GM06990 (cell line): ENCODE data around the gene AEBP1.

Source experiments
- DNase-seq: peaks from one replicate; pipeline ENCODE4 v3.0.0-alpha.2; 2011; ENCODE audit not compliant: insufficient read length; ENCODE audit errors: extremely low read depth
- H3K27me3 ChIP-seq: replicated peaks from 2 replicates; pipeline ENCODE4 v1.6.0; 2011; ENCODE audit warnings: low read length; ENCODE audit not compliant: control insufficient read depth, insufficient read depth
- H3K36me3 ChIP-seq: 2 replicates; pipeline ENCODE4 v1.5.1; 2011; ENCODE audit warnings: low read length; ENCODE audit not compliant: control insufficient read depth, insufficient read depth
- H3K4me3 ChIP-seq: replicated peaks from 2 replicates; pipeline ENCODE4 v1.5.1; 2011; ENCODE audit warnings: low read depth, mild to moderate bottlenecking, control low read depth, low read length
- CTCF ChIP-seq: IDR thresholded peaks from 2 replicates; pipeline ENCODE4 v1.5.1; 2011; ENCODE audit warnings: low read length, control low read depth, mild to moderate bottlenecking, inconsistent platforms; ENCODE audit not compliant: insufficient read depth, poor library complexity, severe bottlenecking

Gene AEBP1

GRCh38 chr7:44138698-44139097 is 34.6 kb downstream of the AEBP1 start:
- peak; percentile 4 for TF ChIP-seq CTCF
- Histone ChIP-seq H3K27me3 (no peaks in the 10 kb centered on the region), H3K4me3 (no peak overlapping the region), H3K36me3 (no peaks in the 10 kb centered on the region)
- DNase-seq: no peak

GRCh38 chr7:44139311-44140010 is 35.3 kb downstream of the AEBP1 start:
- no peak for DNase-seq
- no peak for TF ChIP-seq CTCF
- Histone ChIP-seq H3K4me3 (no peak overlapping the region), H3K36me3 (no peaks in the 10 kb centered on the region), H3K27me3 (no peaks in the 10 kb centered on the region)

- Histone ChIP-seq H3K27me3 (no peaks in the 10 kb centered on the region), H3K36me3 (no peaks in the 10 kb centered on the region), H3K4me3 (no peak overlapping the region)
- TF ChIP-seq CTCF: no peak
- DNase-seq: no peak
Observed at GRCh38 chr7:44140341-44140740, 36.2 kb downstream of the AEBP1 start.

GRCh38 chr7:44141221-44141850 is 37.2 kb downstream of the AEBP1 start, which contains the start of gene MYL7:
TSS of gene MYL7 (minus strand) at chr7:44141332. CDS start at chr7:44141305, 27 bp downstream.
- no peaks in the 10 kb centered on the region for H3K36me3 ChIP-seq
- H3K4me3 ChIP-seq: no peak within 1 kb of the TSS
- DNase-seq: no peak
- no peaks in the 10 kb centered on the region for H3K27me3 ChIP-seq
- TF ChIP-seq CTCF: no peak

GRCh38 chr7:44142028-44142427 is 37.9 kb downstream of the AEBP1 start:
- H3K27me3 ChIP-seq: no peaks in the 10 kb centered on the region
- no peak for DNase-seq
- H3K4me3 ChIP-seq: no peak overlapping the region

More at GRCh38 chr7:44142028-44142427, 37.9 kb downstream of the AEBP1 start:
- no peaks in the 10 kb centered on the region for H3K36me3 ChIP-seq
- no peak for TF ChIP-seq CTCF
